ENCODE results near the gene MRPL47.
"Not testable (repeated sequence)": the region's sequence is repeated elsewhere in the genome, so short reads cannot be mapped to it uniquely, and the experiment has no call there.

MRPL47 gene

GRCh38 chr3:179604321-179605078, at the start of gene MRPL47, which contains the start of gene NDUFB5:
Gene MRPL47, minus strand, starts transcription at chr3:179604638. Its CDS starts 14 bp downstream, at chr3:179604624.
Gene NDUFB5, plus strand, starts transcription at chr3:179604794. Its CDS starts 22 bp downstream, at chr3:179604816.
- DNase-seq (ENCODE audit: low spot score) = peak; percentile 97

DNA sequence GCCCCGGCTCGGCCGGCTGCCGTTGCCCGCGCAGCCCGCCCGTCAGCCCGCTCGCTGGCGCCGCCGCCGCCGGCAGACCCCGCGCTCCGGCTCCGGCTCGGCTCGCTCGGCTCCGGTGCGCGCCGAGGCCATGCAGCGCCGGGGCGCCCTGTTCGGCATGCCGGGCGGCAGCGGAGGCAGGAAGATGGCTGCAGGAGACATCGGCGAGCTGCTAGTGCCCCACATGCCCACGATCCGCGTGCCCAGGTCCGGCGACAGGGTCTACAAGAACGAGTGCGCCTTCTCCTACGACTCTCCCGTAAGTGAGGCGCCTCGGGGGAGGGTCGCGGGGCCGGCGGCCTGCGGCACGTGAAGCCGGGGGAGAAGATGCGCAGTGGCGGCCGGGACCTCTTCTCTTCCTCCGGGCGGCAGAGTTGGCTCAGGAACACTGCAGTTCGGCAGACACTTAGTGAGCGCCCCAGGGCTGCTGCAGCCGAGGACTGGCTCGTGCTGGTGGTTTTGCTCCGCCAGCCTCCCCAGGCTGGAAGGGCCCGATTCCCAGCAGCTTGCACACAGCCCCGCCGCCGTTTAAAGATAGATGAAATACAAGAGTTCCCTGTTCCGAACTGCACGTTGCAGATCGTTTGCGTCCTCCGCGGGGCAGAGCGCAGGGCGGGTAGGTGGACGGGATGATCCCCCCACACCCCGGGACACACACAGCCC, 48.8 kb upstream of the MRPL47 start:
- DNase-seq (ENCODE audit: low spot score) = peak; percentile 73

DNA sequence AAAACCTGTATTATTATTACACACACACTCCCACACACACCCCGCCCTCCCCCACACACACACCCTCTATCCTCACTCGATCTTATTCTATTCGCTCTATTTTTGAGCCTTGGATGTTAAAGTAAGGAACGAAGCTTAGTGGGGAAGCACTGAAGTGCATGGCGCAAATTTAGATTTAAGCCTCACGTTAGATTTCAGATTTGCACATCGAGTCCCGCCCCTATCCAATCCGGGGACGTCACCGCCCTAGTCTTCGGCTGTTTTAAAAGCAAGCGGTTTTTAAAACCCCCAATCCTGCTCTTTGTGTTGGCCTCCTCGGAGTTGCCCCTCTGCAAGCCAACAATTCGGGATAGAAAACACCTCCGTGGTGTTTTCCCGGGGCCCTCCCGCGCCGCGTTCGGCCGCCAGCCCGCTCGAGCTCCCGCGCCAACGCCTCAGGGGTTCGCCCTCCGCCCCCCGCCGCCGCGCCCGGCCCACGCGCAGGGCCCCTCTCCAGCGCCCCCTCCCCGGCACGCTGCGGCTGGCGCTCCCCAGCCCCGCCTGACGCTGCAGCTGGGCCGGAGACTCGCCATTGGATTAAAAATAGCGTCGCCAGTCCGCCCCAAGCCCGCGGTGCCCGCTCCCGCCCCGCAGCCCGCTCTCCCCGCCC, 48.1 kb upstream of the MRPL47 start, which contains the start of gene USP13:
USP13 (plus strand) TSS at position 594 of the 649 bp plus-strand sequence. CDS start 186 bp downstream, outside the sequence.
- DNase-seq (ENCODE audit: low spot score) = peak; percentile 76

DNA sequence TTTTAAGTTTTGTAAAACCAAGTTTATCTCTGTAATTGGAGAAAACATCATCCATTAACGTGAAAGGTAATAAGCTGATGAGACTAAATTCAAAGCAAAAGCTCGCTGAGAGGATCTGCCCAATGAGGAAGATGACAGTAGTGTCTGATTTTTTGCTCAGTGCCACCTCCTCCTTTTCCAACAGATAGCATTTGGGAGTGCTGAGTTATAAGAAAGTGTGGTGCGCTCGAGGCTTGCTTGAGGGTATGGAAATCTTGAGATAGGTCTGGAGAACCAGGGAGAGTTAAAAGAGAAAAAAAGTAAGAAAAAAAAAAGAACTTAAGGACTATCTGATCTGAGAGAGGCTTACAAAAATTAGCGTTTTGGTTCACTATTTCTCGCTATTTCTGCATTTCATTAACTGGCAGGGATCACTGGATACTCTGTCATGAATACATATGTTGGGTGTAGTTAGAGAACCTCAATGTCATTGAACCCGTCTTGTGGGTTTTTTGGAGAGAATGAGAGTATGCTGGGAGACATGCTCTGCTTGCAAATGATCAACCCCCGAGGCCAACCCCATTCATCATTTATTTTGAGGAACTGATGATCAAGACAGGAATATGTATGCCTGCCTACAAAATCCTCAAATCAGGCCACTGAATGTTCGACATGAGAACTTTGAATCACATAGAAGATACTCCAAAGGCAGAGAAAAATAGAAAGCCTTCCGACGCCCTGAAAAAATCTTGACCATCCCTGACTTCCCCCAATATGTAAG, 47.4 kb upstream of the MRPL47 start:
- no peak for DNase-seq (ENCODE audit: low spot score)

DNA sequence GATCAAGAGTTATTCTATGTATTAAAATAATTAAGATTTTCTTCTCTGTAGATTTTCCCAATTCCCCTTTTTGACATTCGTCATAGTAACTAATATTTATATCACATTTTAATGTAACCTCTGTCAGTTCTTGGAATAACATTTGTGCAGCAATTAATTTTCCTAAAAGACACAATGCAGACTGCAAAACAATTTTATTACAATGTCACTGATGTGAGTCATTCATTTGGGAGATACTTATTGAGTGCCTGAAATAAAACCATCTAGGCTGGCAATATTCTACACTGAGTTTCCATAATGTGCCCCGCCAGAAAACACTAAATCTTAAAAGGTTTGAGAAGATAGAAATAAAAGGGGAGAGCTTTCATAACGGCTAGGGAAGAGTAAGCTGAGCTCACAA, 41.7 kb upstream of the MRPL47 start:
- DNase-seq (ENCODE audit: low spot score) = no peak

GRCh38 chr3:179643837-179644236, 39.4 kb upstream of the MRPL47 start:
- not testable (repeated sequence) for DNase-seq (ENCODE audit: low spot score)

- DNase-seq (ENCODE audit: low spot score) = no peak
Measured at GRCh38 chr3:179642871-179643270, 38.4 kb upstream of the MRPL47 start.

DNA sequence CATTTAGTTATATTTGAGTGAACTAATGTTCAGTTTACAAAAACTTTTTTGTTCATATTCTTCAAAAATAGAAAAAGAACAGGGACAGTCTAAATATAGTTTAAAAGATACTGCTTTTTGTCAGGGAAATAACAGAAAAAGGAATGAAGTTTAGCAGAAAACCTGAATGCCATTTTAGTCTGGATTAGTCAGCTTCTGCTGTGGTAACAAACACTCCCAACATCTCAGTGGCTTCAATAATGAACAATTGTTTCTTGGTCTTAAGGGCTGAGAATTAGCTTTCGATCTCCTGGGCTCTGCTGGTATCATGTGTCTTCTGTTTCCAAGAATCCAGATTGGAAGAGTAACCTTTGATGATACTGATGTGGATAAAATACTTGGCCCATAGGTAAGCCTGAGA, 36.0 kb upstream of the MRPL47 start:
- DNase-seq (ENCODE audit: low spot score) = no peak

DNA sequence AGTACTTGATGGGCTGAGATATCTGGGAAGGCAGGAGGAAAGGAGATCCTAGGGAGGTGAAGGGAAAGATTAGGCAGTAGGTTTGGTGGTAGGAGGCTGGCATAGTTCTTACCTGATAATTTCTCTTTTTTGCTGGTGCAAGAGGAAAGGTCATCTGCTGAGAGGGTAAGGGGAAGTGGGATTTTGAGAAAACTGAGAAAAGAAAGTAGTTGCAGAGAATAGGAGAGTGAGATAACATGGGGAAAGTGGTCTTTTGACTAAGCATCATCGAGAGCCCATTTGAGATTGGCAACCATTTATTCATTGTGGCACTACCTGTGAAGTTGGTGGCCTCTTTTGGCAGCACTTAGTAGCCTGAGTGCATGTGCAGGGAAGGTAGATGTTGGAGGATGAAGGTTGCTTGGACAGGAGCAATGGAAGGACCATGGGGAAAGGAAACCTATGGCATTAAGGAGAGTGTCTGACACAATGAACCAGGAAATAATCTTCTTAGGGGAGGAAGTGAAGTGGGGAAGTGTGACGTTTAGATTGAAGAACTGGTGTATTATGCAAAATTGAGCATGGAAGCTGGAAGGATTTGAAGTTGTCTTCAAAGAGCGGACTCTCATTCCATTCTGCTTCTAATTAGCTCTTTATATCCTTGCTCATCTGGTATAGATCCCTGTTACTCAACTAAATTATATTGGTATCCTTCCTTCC, 26.5 kb upstream of the MRPL47 start:
- DNase-seq (ENCODE audit: low spot score) = no peak

- no peak for DNase-seq (ENCODE audit: low spot score)
Measured at GRCh38 chr3:179624451-179624850, 20.0 kb upstream of the MRPL47 start.

DNA sequence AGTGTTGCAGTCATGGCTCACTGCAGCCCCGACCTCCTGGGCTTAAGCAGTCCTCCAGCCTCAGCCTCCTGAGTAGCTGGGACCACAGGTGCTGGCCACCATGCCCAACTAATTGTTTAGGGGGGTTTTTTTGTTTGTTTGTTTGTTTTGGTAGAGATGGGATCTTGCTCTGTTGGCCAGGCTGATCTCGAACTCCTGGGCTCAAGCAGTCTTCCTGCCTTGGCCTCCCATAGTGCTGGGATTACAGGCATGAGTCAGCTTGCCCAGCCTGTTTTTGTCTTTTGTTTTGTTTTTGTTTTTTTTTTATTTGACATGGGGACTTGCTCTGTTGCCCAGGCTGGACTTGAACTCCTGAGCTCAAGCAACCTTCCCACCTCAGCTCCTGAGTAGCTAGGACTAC, 17.6 kb upstream of the MRPL47 start:
- no peak for DNase-seq (ENCODE audit: low spot score)

DNA sequence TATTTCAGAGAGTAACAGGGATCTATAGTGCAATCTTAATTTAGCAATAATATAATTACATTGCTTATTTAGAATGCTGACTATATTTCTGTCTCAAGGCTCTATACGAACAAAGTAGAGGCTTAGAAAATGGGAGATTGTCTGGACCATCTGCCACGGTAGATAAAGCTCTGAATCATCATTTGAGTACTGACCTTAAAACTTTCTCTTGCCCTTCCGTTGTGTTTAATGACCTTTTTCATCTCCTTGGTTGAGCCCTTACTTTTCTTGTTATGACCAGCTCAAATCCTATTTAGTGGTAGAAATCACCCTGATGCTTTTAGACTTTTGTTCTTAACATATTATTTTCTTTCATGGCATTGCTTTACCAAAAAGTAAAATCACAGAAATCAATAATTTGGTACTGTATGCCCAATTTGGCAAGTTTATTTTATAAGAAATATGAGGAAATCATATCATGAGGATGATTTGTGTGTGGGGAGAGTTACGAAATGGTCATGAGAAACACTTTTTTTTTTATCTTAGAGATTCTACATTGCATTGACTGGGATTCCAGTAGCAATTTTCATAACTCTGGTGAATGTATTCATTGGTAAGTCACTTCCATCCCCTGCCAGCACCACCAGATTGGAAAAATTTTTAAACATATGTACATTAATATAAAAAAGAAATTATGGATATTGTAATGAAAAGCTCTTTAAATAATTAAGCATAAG, 11.2 kb upstream of the MRPL47 start:
- no peak for DNase-seq (ENCODE audit: low spot score)

DNA sequence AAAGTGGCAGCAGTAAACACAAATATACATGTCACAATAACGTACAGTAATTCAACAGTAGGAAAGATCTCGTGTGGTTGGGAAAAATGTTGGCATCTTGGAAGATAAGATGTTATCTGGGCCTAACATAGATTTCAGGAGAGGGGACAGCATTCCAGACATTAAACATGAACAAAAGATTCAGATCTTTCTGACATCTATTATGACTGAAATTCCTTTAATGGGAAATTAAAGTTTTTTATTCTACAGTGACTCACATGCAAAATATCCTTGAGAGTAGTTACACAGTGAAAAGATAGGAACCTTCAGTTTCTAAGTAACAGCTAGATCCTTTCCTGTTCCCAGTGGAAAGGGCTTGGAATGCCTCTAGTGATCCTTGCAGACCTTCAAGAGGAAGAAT, 9.4 kb upstream of the MRPL47 start:
- DNase-seq (ENCODE audit: low spot score) = peak; percentile 50

- no peak for DNase-seq (ENCODE audit: low spot score)
Measured at GRCh38 chr3:179610066-179610465, 5.6 kb upstream of the MRPL47 start.

GRCh38 chr3:179608931-179609720, 4.7 kb upstream of the MRPL47 start:
- no peak for DNase-seq (ENCODE audit: low spot score)

GRCh38 chr3:179606534-179607085, 2.2 kb upstream of the MRPL47 start:
- no peak for DNase-seq (ENCODE audit: low spot score)

DNA sequence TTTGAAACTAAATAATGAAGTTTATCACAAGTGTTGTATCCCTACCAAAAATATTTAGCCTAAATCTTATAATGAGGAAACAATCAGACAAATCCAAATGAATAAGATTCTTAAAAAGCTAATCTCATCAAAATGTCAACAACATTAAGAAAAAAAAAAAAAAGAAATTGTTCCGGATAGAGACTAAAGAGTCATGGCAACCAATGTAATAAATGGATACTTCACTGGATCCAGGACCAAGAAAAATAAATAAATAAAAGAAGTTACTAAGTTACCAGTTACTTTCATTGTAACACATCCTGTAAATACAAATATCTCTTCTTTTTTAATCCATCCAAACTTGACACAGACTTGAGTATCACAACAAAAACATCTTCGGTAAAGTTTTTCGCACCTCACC, 607 bp downstream of the MRPL47 start:
- no peak for DNase-seq (ENCODE audit: low spot score)

- DNase-seq (ENCODE audit: low spot score) = no peak
Measured at GRCh38 chr3:179603321-179603720, 1.1 kb downstream of the MRPL47 start.

DNA sequence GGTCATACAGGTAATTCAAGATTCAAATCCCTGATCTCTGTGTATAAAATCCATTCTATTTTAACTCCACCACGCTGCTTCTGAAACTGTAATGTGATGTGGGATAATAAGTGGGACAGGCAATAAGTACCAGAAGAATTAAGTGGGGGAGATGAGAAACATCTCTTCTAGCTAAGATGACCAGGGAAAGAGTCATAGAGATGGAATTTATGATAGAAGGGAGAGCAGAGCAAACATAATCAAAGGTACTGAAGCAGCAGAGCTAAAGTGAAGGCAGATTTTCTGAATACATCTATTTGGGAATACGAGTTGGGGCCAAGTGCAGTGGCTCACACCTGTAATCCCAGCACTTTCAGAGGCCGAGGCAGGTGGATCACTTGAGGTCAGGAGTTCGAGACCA, 4.9 kb downstream of the MRPL47 start:
- DNase-seq (ENCODE audit: low spot score) = no peak

- DNase-seq (ENCODE audit: low spot score) = no peak
Measured at GRCh38 chr3:179591313-179591712, 13.1 kb downstream of the MRPL47 start.
